IMR-90 (cell line): ENCODE data around the gene EFHD2. TPM values are rescaled to one million over a fixed set of nuclear protein-coding genes. Genes with fewer than 3 reads are reported as not detected.
A peak's percentile ranks its signal among the peaks of the same experiment; 100 is the strongest.

Experiments
- ATAC-seq: fragments of 200-7000 bp; cut with Tn5 transposase; 2 replicates; pipeline ENCODE4 v1.9.1; 2020; ENCODE audit warnings: low read depth, mild to moderate bottlenecking, moderate library complexity
- BruUV-seq: library from RNA; stranded (reverse); fragments of 400-500 nt; replicated peaks from 2 replicates; lab custom pipeline; 2021; lab: Mats Ljungman, UMichigan
- CTCF ChIA-PET: fragments of 300-600 bp; formaldehyde crosslinking; extraction: SDS; loops from one replicate; lab custom pipeline; 2021; ENCODE audit warnings: antibody characterized with exemption; lab: Yijun Ruan, JAX
- POLR2A ChIA-PET: fragments of 300-600 bp; sonication (Branson Sonifier 250); formaldehyde crosslinking; loops from one replicate; lab custom pipeline; 2022; ENCODE audit warnings: antibody characterized with exemption; ENCODE audit not compliant: unreplicated experiment; lab: Charles Lee
- DNase-seq: peaks from one replicate; pipeline ENCODE4 v3.0.0; 2013
- H2AFZ ChIP-seq: replicated peaks from 2 replicates; pipeline ENCODE3; 2013; ENCODE audit warnings: low read length, mild to moderate bottlenecking; ENCODE audit not compliant: poor library complexity
- H2AK5ac ChIP-seq: 2 replicates; pipeline ENCODE4 v1.6.1; 2013; ENCODE audit warnings: low read depth, low read length, inconsistent platforms
- H2AK9ac ChIP-seq: replicated peaks from 2 replicates; pipeline ENCODE3; 2013; ENCODE audit warnings: mild to moderate bottlenecking, low read depth, low read length, moderate library complexity; ENCODE audit not compliant: poor library complexity
- H2BK120ac ChIP-seq: 2 replicates; pipeline ENCODE4 v1.6.1; 2013; ENCODE audit warnings: low read depth, low read length, inconsistent platforms
- H2BK15ac ChIP-seq: 3 replicates; pipeline ENCODE4 v1.6.1; 2013; ENCODE audit warnings: low read depth, low read length, inconsistent platforms
- H2BK20ac ChIP-seq: 2 replicates; pipeline ENCODE4 v1.6.1; 2013; ENCODE audit warnings: low read depth, mild to moderate bottlenecking, inconsistent platforms, low read length, moderate library complexity
- H2BK5ac ChIP-seq: 2 replicates; pipeline ENCODE4 v1.6.1; 2013; ENCODE audit warnings: mild to moderate bottlenecking, low read depth, low read length, inconsistent platforms; ENCODE audit not compliant: poor library complexity, severe bottlenecking
- H3K14ac ChIP-seq: replicated peaks from 2 replicates; pipeline ENCODE4 v1.6.1; 2013; ENCODE audit warnings: low read depth, low read length, inconsistent platforms
- H3K18ac ChIP-seq: 2 replicates; pipeline ENCODE4 v1.6.1; 2013; ENCODE audit warnings: low read depth, low read length, control low read depth
- H3K23ac ChIP-seq: 2 replicates; pipeline ENCODE4 v1.6.1; 2013; ENCODE audit warnings: low read depth, low read length, inconsistent platforms
- H3K27ac ChIP-seq: 2 replicates; pipeline ENCODE4 v1.5.1; 2013; ENCODE audit warnings: mild to moderate bottlenecking, control low read depth, low read length; ENCODE audit not compliant: insufficient read depth
- H3K27me3 ChIP-seq: 2 replicates; pipeline ENCODE4 v1.6.1; 2013; ENCODE audit warnings: low read length; ENCODE audit not compliant: control insufficient read depth, insufficient read depth
- H3K36me3 ChIP-seq: 2 replicates; pipeline ENCODE4 v1.6.1; 2013; ENCODE audit warnings: low read length, mixed read lengths; ENCODE audit not compliant: control insufficient read depth, insufficient read depth
- H3K4ac ChIP-seq: 2 replicates; pipeline ENCODE4 v1.6.1; 2013; ENCODE audit warnings: low read depth, low read length, inconsistent platforms
- H3K4me1 ChIP-seq: 2 replicates; pipeline ENCODE4 v1.6.1; 2013; ENCODE audit warnings: low read length, mixed read lengths; ENCODE audit not compliant: control insufficient read depth, insufficient read depth
- H3K4me2 ChIP-seq: 2 replicates; pipeline ENCODE4 v1.6.1; 2013; ENCODE audit warnings: low read depth, mild to moderate bottlenecking, control low read depth, low read length, moderate library complexity
- H3K4me3 ChIP-seq: 2 replicates; pipeline ENCODE4 v1.5.1; 2013; ENCODE audit warnings: low read depth, mild to moderate bottlenecking, control low read depth, low read length, moderate library complexity; ENCODE audit not compliant: insufficient read depth
- H3K56ac ChIP-seq: 2 replicates; pipeline ENCODE4 v1.6.1; 2013; ENCODE audit warnings: low read length, inconsistent platforms; ENCODE audit not compliant: insufficient read depth; ENCODE audit errors: extremely low read depth
- H3K79me1 ChIP-seq, 2 experiments: 2 replicates each; pipeline ENCODE4 v1.6.1; 2013; ENCODE audit warnings: low read length in 2 of 2, inconsistent platforms in 1 of 2, low read depth in 1 of 2
- H3K9ac ChIP-seq: 2 replicates; pipeline ENCODE4 v1.6.1; 2013; ENCODE audit warnings: low read depth, low read length, control low read depth
- H3K9me1 ChIP-seq: 2 replicates; pipeline ENCODE4 v1.6.1; 2013; ENCODE audit warnings: low read length, inconsistent platforms; ENCODE audit not compliant: insufficient read depth
- H3K9me3 ChIP-seq: 2 replicates; pipeline ENCODE4 v1.6.1; 2013; ENCODE audit warnings: low read length; ENCODE audit not compliant: control insufficient read depth, insufficient read depth
- H4K20me1 ChIP-seq: 2 replicates; pipeline ENCODE4 v1.6.1; 2013; ENCODE audit warnings: low read length, inconsistent platforms; ENCODE audit not compliant: insufficient read depth
- H4K5ac ChIP-seq: 2 replicates; pipeline ENCODE4 v1.6.1; 2013; ENCODE audit warnings: mild to moderate bottlenecking, low read depth, low read length, control low read depth
- H4K8ac ChIP-seq, 2 experiments: 2 replicates each; pipeline ENCODE4 v1.6.1; 2013; ENCODE audit warnings: low read depth in 2 of 2, low read length in 2 of 2, control low read depth in 1 of 2, inconsistent platforms in 1 of 2
- H4K91ac ChIP-seq: 2 replicates; pipeline ENCODE4 v1.6.1; 2013; ENCODE audit warnings: low read depth, low read length, inconsistent platforms; ENCODE audit not compliant: insufficient read depth
- CEBPB ChIP-seq: IDR thresholded peaks from 2 replicates; pipeline ENCODE4 v1.6.1; 2012; ENCODE audit warnings: low read depth, low read length, improper control_type of control experiment
- NFE2L2 ChIP-seq: fragments of 150-350 bp; IDR thresholded peaks from 2 replicates; pipeline ENCODE4 v1.6.1; 2016; ENCODE audit warnings: low read depth, mild to moderate bottlenecking, low read length
- POLR2A ChIP-seq: IDR thresholded peaks from 2 replicates; pipeline ENCODE4 v1.6.1; 2012; ENCODE audit warnings: mild to moderate bottlenecking, low read depth, low read length
- RAD21 ChIP-seq: IDR thresholded peaks from 2 replicates; pipeline ENCODE4 v1.6.1; 2012; ENCODE audit warnings: low read length, improper control_type of control experiment
- SMC3 ChIP-seq: fragments of 150-350 bp; IDR thresholded peaks from 2 replicates; pipeline ENCODE4 v1.6.1; 2016; ENCODE audit warnings: low read depth, mild to moderate bottlenecking, antibody characterized with exemption, low read length, moderate library complexity
- WGBS, 2 experiments: methylation state at CpG; one replicate each; pipeline versions ENCODE4 v1.1.5 to v1.1.7; 2013; ENCODE audit warnings: missing lambda C conversion rate in 2 of 2; ENCODE audit not compliant: insufficient read length in 1 of 2; ENCODE audit errors: extremely low coverage in 2 of 2; 5-methylcytosine and 5-hydroxymethylcytosine counted together
- dilution Hi-C: fragments of 300-500 bp; cut with HindIII; formaldehyde crosslinking; loops from one replicate; pipeline ENCODE4 v1.14.3; 2018; ENCODE audit warnings: low sequenced_read_pairs; ENCODE audit not compliant: unreplicated experiment
- in situ Hi-C: fragments of 300-500 bp; cut with MboI; formaldehyde crosslinking; loops from 3 replicates; pipeline ENCODE4 v1.14.3; 2019; ENCODE audit warnings: low sequenced_read_pairs, inconsistent platforms, mixed read lengths
- intact Hi-C: fragments of 100-400 bp; cut with micrococcal nuclease; formaldehyde crosslinking; loops from 2 replicates; pipeline ENCODE4 v1.10.0; 2022
- polyA plus RNA-seq, 3 experiments: library from polyadenylated mRNA; depleted of rRNA; stranded (reverse); fragments of >200 nt; gene quantifications; 2 replicates each; pipeline ENCODE4 v1.2.3, GENCODE V29; 2012; ENCODE audit warnings: low replicate concordance in 1 of 3
- total RNA-seq: library from RNA; depleted of rRNA; stranded (reverse); fragments of >200 nt; gene quantifications from 2 replicates; pipeline ENCODE4 v1.2.3, GENCODE V29; 2012
- TF ChIP-seq, protein P1 (sequence below): conservative IDR thresholded peaks from 2 replicates; pipeline ENCODE4 v1.5.1; 2012; ENCODE audit warnings: mild to moderate bottlenecking, low read depth, low read length, improper control_type of control experiment

Gene EFHD2
- total and polyA plus RNA-seq, 2 of the 4 experiments (the other 2 are of a cell fraction) = 22.6 to 58.9 TPM

GRCh38 chr1:15430787-15431570 is 21.3 kb downstream of the EFHD2 start:
- no peak overlapping the region for H4K91ac ChIP-seq
- peak overlapping the region; percentile 67; the same call in 1 of the 2 replicates for H3K4ac ChIP-seq
- WGBS, 2 experiments = no CpG with 5 or more reads among the region's 19 CpGs
- no peak overlapping the region for H3K56ac ChIP-seq
- peaks cover 15% of the 10 kb centered on the region for H3K9me1 ChIP-seq
- H4K5ac ChIP-seq = no peak overlapping the region
- no peak overlapping the region for H2BK5ac ChIP-seq
- in situ Hi-C loops = no loop called here
- ChIA-PET CTCF (interaction anchor here (0.6 to 2.2 kb wide), 4 partner anchors 10 to 113 kb away, joined by 3 to 25 read pairs (median 4); no protein-coding TSS in a partner anchor), POLR2A (no interaction called here)
- no peak overlapping the region for H3K4me3 ChIP-seq
- peak overlapping the region; percentile 80; the same call in 2 of the 3 replicates for H2BK15ac ChIP-seq
- peaks cover 0 to 10% of the 10 kb centered on the region in 2 experiments; a peak in 1 of 4 replicates for H3K79me1 ChIP-seq
- H3K14ac ChIP-seq = no peak overlapping the region
- ATAC-seq (peak; percentile 75), DNase-seq (peak; percentile 36)
- H3K9ac ChIP-seq = no peak overlapping the region
- dilution Hi-C loops = no loop called here
- H2AFZ ChIP-seq = peak overlapping the region; percentile 73
- BruUV-seq = no TSS peak
- H2BK120ac ChIP-seq = no peak overlapping the region
- H3K4me2 ChIP-seq = no peak overlapping the region
- H2BK20ac ChIP-seq = peak overlapping the region; percentile 69; the same call in 1 of the 2 replicates
- no peak overlapping the region for H3K18ac ChIP-seq
- intact Hi-C loops = loop anchor here (1.0 to 2.0 kb wide), 3 partner anchors 108 to 278 kb away; partner anchors contain the start of gene TMEM51
- H4K8ac ChIP-seq = no peak overlapping the region
- peak overlapping the region; percentile 99 for H2AK5ac ChIP-seq
- peak overlapping the region; percentile 86 for H2AK9ac ChIP-seq
- no peak overlapping the region for H3K27ac ChIP-seq
- peaks cover 7% of the 10 kb centered on the region for H4K20me1 ChIP-seq
- peaks cover 6% of the 10 kb centered on the region for H3K36me3 ChIP-seq
- no peaks in the 10 kb centered on the region for H3K27me3 ChIP-seq
- no peak for TF ChIP-seq NFE2L2
- peak; percentile 71 for TF ChIP-seq SMC3
- TF ChIP-seq RAD21 = peak; percentile 92
- TF ChIP-seq POLR2A = 0 out of 2 replicates have a peak, but pooled peaks have one; percentile 35
- no peak for TF ChIP-seq CEBPB
- TF ChIP-seq, protein P1, sequence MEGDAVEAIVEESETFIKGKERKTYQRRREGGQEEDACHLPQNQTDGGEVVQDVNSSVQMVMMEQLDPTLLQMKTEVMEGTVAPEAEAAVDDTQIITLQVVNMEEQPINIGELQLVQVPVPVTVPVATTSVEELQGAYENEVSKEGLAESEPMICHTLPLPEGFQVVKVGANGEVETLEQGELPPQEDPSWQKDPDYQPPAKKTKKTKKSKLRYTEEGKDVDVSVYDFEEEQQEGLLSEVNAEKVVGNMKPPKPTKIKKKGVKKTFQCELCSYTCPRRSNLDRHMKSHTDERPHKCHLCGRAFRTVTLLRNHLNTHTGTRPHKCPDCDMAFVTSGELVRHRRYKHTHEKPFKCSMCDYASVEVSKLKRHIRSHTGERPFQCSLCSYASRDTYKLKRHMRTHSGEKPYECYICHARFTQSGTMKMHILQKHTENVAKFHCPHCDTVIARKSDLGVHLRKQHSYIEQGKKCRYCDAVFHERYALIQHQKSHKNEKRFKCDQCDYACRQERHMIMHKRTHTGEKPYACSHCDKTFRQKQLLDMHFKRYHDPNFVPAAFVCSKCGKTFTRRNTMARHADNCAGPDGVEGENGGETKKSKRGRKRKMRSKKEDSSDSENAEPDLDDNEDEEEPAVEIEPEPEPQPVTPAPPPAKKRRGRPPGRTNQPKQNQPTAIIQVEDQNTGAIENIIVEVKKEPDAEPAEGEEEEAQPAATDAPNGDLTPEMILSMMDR = peak; percentile 90
- peaks cover 29% of the 10 kb centered on the region for H3K4me1 ChIP-seq
- no peaks in the 10 kb centered on the region for H3K9me3 ChIP-seq
- no peak overlapping the region for H3K23ac ChIP-seq
